Fibroblast of peridontal ligament (primary cell): ENCODE measurements around the gene PDE6C.

Experiments
- DNase-seq: peaks from one replicate; pipeline ENCODE4 v3.0.0-alpha.2; 2010; ENCODE audit errors: extremely low read depth

The PDE6C gene

GRCh38 chr10:93702210-93703001 is 90.1 kb downstream of the PDE6C start, which contains the start of gene FRA10AC1:
Gene FRA10AC1 (minus strand): TSS chr10:93702592. CDS start chr10:93700106, 2,486 bp downstream.
- peak; percentile 93 for DNase-seq

- peak; percentile 36 for DNase-seq
These were observed 90.7 kb downstream of the PDE6C start for GRCh38 chr10:93703066-93703465.

- DNase-seq: no peak
These were observed 91.5 kb downstream of the PDE6C start for GRCh38 chr10:93703841-93704240.

GRCh38 chr10:93704451-93704850 is 92.1 kb downstream of the PDE6C start:
- DNase-seq: no peak

- no peak for DNase-seq
These were observed 95.3 kb downstream of the PDE6C start for GRCh38 chr10:93707623-93708022.

- no peak for DNase-seq
These were observed 98.1 kb downstream of the PDE6C start for GRCh38 chr10:93710333-93710909.

- peak; percentile 70 for DNase-seq
These were observed 99.6 kb downstream of the PDE6C start for GRCh38 chr10:93711891-93712290.

GRCh38 chr10:93712593-93712992 is 100.3 kb downstream of the PDE6C start:
- DNase-seq: no peak

- DNase-seq: no peak
These were observed 103.0 kb downstream of the PDE6C start for GRCh38 chr10:93715345-93715744.
